K562 (cell line): ENCODE data around the gene NAB1. TPM values are rescaled to one million over a fixed set of nuclear protein-coding genes. Genes with fewer than 3 reads are reported as not detected.

Experiments
- ATAC-seq: fragments of 200-7000 bp; cut with Tn5 transposase; 3 replicates; pipeline ENCODE4 v1.9.1; 2020; ENCODE audit warnings: moderate library complexity
- BruUV-seq: library from RNA; stranded (reverse); fragments of 400-500 nt; replicated peaks from 2 replicates; lab custom pipeline; 2021; lab: Mats Ljungman, UMichigan
- CTCF ChIA-PET: fragments of 300-600 bp; formaldehyde crosslinking; extraction: SDS; loops from one replicate; lab custom pipeline; 2021; ENCODE audit warnings: low intra/inter-chr PET ratio; lab: Yijun Ruan, JAX
- POLR2A ChIA-PET: fragments of 300-600, 350-650 bp; sonication (Branson Sonifier 250); formaldehyde crosslinking; extraction: SDS; loops from one replicate; lab custom pipeline; 2021; ENCODE audit warnings: antibody characterized with exemption, inconsistent platforms; lab: Yijun Ruan, JAX
- DNase-seq, 4 experiments: peaks; one replicate each; pipeline versions ENCODE4 v3.0.0 to v3.0.0-alpha.2; 2011 to 2018; ENCODE audit warnings: low spot score in 3 of 4, mixed read lengths in 3 of 4; ENCODE audit errors: extremely low read depth in 1 of 4
- FAIRE-seq: peaks from 2 replicates; lab custom pipeline; 2011; peaks lifted over from hg19 to GRCh38; lab: Jason Lieb, UNC
- H2AFZ ChIP-seq: 2 replicates; pipeline ENCODE4 v1.6.0; 2011; ENCODE audit warnings: low read depth, low read length, control low read depth, inconsistent platforms
- H3K27ac ChIP-seq: fragments of 200-600 bp; 3 replicates; pipeline ENCODE4 v1.8.0; 2011; ENCODE audit warnings: low read depth, mild to moderate bottlenecking, control low read depth, inconsistent platforms, low read length, moderate library complexity, mixed read lengths; ENCODE audit errors: extremely low read depth
- H3K27me3 ChIP-seq, 2 experiments: fragments of 300-600 bp in 1 of 2; 2 replicates in 1 of 2; 3 replicates in 1 of 2; pipeline versions ENCODE4 v1.6.0 to v1.8.0; 2011; ENCODE audit warnings: inconsistent platforms in 2 of 2, low read length in 2 of 2, mild to moderate bottlenecking in 1 of 2, mixed read lengths in 1 of 2, moderate library complexity in 1 of 2; ENCODE audit not compliant: control insufficient read depth in 2 of 2, insufficient read depth in 2 of 2
- H3K36me3 ChIP-seq: fragments of 300-600 bp; 3 replicates; pipeline ENCODE4 v1.8.0; 2011; ENCODE audit warnings: mild to moderate bottlenecking, low read length, inconsistent platforms; ENCODE audit not compliant: control insufficient read depth, insufficient read depth
- H3K4me1 ChIP-seq, 2 experiments: fragments of 200-600 bp in 1 of 2; replicated peaks in 1 of 2; 2 replicates in 1 of 2; 3 replicates in 1 of 2; pipeline versions ENCODE4 v1.5.1 to v1.8.0; 2011; ENCODE audit warnings: inconsistent platforms in 2 of 2, low read length in 2 of 2, mild to moderate bottlenecking in 1 of 2, mixed read lengths in 1 of 2, moderate library complexity in 1 of 2; ENCODE audit not compliant: control insufficient read depth in 2 of 2, insufficient read depth in 2 of 2
- H3K4me2 ChIP-seq: 2 replicates; pipeline ENCODE4 v1.6.1; 2011; ENCODE audit warnings: low read length, control low read depth, inconsistent platforms, mixed read lengths; ENCODE audit not compliant: insufficient read depth
- H3K4me3 ChIP-seq: fragments of 200-600 bp; sonication (generic), shearing (Covaris generic); 2 replicates; pipeline ENCODE4 v1.5.1; 2016; ENCODE audit warnings: control low read depth, inconsistent platforms
- H3K79me2 ChIP-seq: fragments of 200-600 bp; 3 replicates; pipeline ENCODE4 v1.8.0; 2011; ENCODE audit warnings: low read length, inconsistent platforms; ENCODE audit not compliant: control insufficient read depth, insufficient read depth
- H3K9ac ChIP-seq, 2 experiments: 2 replicates each; pipeline versions ENCODE4 v1.6.0 to v1.6.1; 2011; ENCODE audit warnings: low read depth in 2 of 2, low read length in 2 of 2, control low read depth in 1 of 2, inconsistent platforms in 1 of 2, mild to moderate bottlenecking in 1 of 2, mixed read lengths in 1 of 2; ENCODE audit not compliant: insufficient read depth in 1 of 2
- H3K9me1 ChIP-seq: one replicate; pipeline ENCODE4 v1.6.0; 2011; ENCODE audit warnings: inconsistent platforms, mild to moderate bottlenecking, low read length, moderate library complexity; ENCODE audit not compliant: control insufficient read depth, insufficient read depth
- H3K9me3 ChIP-seq: replicated peaks from 2 replicates; pipeline ENCODE4 v1.5.1; 2011; ENCODE audit warnings: low read depth, low read length, inconsistent platforms; ENCODE audit not compliant: control insufficient read depth, insufficient read depth
- H4K20me1 ChIP-seq: replicated peaks from 2 replicates; pipeline ENCODE4 v1.6.1; 2011; ENCODE audit warnings: low read length, inconsistent platforms, mixed read lengths; ENCODE audit not compliant: control insufficient read depth, insufficient read depth
- CTBP1 ChIP-seq: fragments of 450-650 bp; IDR thresholded peaks from 2 replicates; pipeline ENCODE4 v1.6.1; 2016; ENCODE audit warnings: borderline replicate concordance
- CTCF ChIP-seq, 3 experiments: IDR thresholded peaks in 2 of 3; conservative IDR thresholded peaks in 1 of 3; 2 replicates each; pipeline ENCODE4 v1.5.1; 2011 to 2012; ENCODE audit warnings: low read length in 3 of 3, mild to moderate bottlenecking in 3 of 3, control low read depth in 2 of 3, improper control_type of control experiment in 1 of 3, inconsistent platforms in 1 of 3, low read depth in 1 of 3, mixed read lengths in 1 of 3, moderate library complexity in 1 of 3; ENCODE audit not compliant: insufficient read depth in 2 of 3
- DIDO1 ChIP-seq: fragments of 450-650 bp; IDR thresholded peaks from 2 replicates; pipeline ENCODE4 v1.6.1; 2016; ENCODE audit warnings: low read depth, missing biosample characterization, missing genetic modification characterization
- E2F1 ChIP-seq: sonication (generic); formaldehyde crosslinking; IDR thresholded peaks from 2 replicates; pipeline ENCODE4 v1.8.1; 2023; ENCODE audit warnings: mild to moderate bottlenecking, missing genetic modification reagents, moderate library complexity
- HIVEP1 ChIP-seq: fragments of 250-450 bp; sonication (Bioruptor Pico); IDR thresholded peaks from 2 replicates; pipeline ENCODE4 v1.4.0; 2020; ENCODE audit warnings: mild to moderate bottlenecking
- MTF1 ChIP-seq: fragments of 250-450 bp; sonication (Bioruptor Pico); IDR thresholded peaks from 2 replicates; pipeline ENCODE4 v1.9.0; 2021; ENCODE audit warnings: moderate library complexity, mild to moderate bottlenecking, inconsistent platforms, borderline replicate concordance
- POLR2G ChIP-seq: fragments of 200-400 bp; formaldehyde crosslinking; IDR thresholded peaks from 2 replicates; pipeline ENCODE4 v1.6.1; 2017; ENCODE audit warnings: low read depth, mild to moderate bottlenecking, antibody characterized with exemption, low read length, moderate library complexity
- PPARD ChIP-seq: fragments of 250-450 bp; sonication (Bioruptor Pico); IDR thresholded peaks from 2 replicates; pipeline ENCODE4 v1.8.0; 2022; ENCODE audit warnings: inconsistent platforms, mild to moderate bottlenecking, moderate library complexity
- RFX7 ChIP-seq: fragments of 250-450 bp; sonication (Bioruptor Pico); IDR thresholded peaks from 2 replicates; pipeline ENCODE4 v1.5.1; 2021; ENCODE audit warnings: mild to moderate bottlenecking
- SNAPC5 ChIP-seq: fragments of 250-450 bp; sonication (Bioruptor Pico); IDR thresholded peaks from 2 replicates; pipeline ENCODE4 v1.8.0; 2021; ENCODE audit warnings: moderate library complexity, mild to moderate bottlenecking, inconsistent platforms
- SP2 ChIP-seq: IDR thresholded peaks from 2 replicates; pipeline ENCODE4 v1.6.1; 2011; ENCODE audit warnings: mild to moderate bottlenecking, low read depth, low read length, moderate library complexity; ENCODE audit not compliant: poor library complexity, severe bottlenecking; ENCODE audit errors: extremely low read depth
- TRIM25 ChIP-seq: fragments of 450-650 bp; IDR thresholded peaks from 2 replicates; pipeline ENCODE4 v1.7.0; 2016; ENCODE audit warnings: borderline replicate concordance
- ZNF639 ChIP-seq, 2 experiments: fragments of 200-800 bp in 1 of 2; sonication (Bioruptor generic) in 1 of 2; sonication (generic) in 1 of 2; formaldehyde crosslinking in 1 of 2; IDR thresholded peaks in 1 of 2; conservative IDR thresholded peaks in 1 of 2; 2 replicates each; pipeline versions ENCODE4 v1.5.0 to v1.6.1; 2016 to 2020; ENCODE audit warnings: missing compliant biosample characterization in 1 of 2, missing genetic modification characterization in 1 of 2, missing genetic modification reagents in 1 of 2
- ZNF655 ChIP-seq: fragments of 250-450 bp; sonication (Bioruptor Pico); IDR thresholded peaks from 2 replicates; pipeline ENCODE4 v1.5.0; 2021
- WGBS: fragments of 100-300 bp; shearing (Covaris generic); methylation state at CpG from one replicate; pipeline ENCODE4 v1.1.6; 2016; ENCODE audit warnings: low coverage, mixed read lengths; ENCODE audit not compliant: insufficient coverage; ENCODE audit errors: missing lambda C conversion rate; 5-methylcytosine and 5-hydroxymethylcytosine counted together
- in situ Hi-C: fragments of 300-500 bp; cut with MboI; formaldehyde crosslinking; loops from 4 replicates; pipeline ENCODE4 v1.15.0; 2018; ENCODE audit warnings: inconsistent platforms, mixed read lengths
- intact Hi-C: fragments of 100-400 bp; cut with micrococcal nuclease; formaldehyde crosslinking; loops from 2 replicates; pipeline ENCODE4 v1.14.2; 2022
- polyA plus RNA-seq, 8 experiments: library from polyadenylated mRNA; depleted of rRNA in 4 of 8; stranded (reverse) in 5 of 8; unstranded in 3 of 8; fragments of >200 nt; fragmentation: Nextera tagmentation in 2 of 8; fragmentation: Illumina TruSeq in 1 of 8; extraction: Ambion mirVana in 2 of 8; extraction: Trizol in 1 of 8; gene quantifications; 2 replicates each; pipeline versions ENCODE4 v1.2.1 to v1.2.3, GENCODE V29; 2011 to 2014; ENCODE audit warnings: inconsistent platforms in 1 of 8, missing spikeins in 1 of 8
- total RNA-seq, 7 experiments: library from RNA; depleted of rRNA in 6 of 7; stranded (reverse); fragments of >200 nt in 6 of 7; fragmentation: Illumina TruSeq in 2 of 7; extraction: Trizol in 2 of 7; gene quantifications; 2 replicates each; pipeline versions ENCODE4 v1.2.1 to v1.2.3, GENCODE V29; 2011 to 2021; ENCODE audit warnings: low replicate concordance in 1 of 7

Gene NAB1
- total and polyA plus RNA-seq, 9 of the 15 experiments (the other 6 are each of a cell fraction or from before 2014, with no cell fraction given), result 3.1 to 23.0 (median 16.3) TPM

GRCh38 chr2:190736355-190736754, 87.5 kb downstream of the NAB1 start:
- Histone ChIP-seq H3K9me3 (no peaks in the 10 kb centered on the region), H3K36me3 (no peaks in the 10 kb centered on the region), H3K4me1 (no peaks in the 10 kb centered on the region), H3K4me2 (no peak overlapping the region), H3K27ac (no peak overlapping the region), H3K27me3 (no peaks in the 10 kb centered on the region), H2AFZ (no peak overlapping the region), H3K9ac (no peak overlapping the region), H3K4me3 (no peak overlapping the region), H3K79me2 (no peaks in the 10 kb centered on the region), H4K20me1 (no peaks in the 10 kb centered on the region), H3K9me1 (no peaks in the 10 kb centered on the region)
- in situ Hi-C loops, result no loop called here
- no peak for FAIRE-seq
- DNase-seq, result no peak
- no peak for ATAC-seq
- POLR2A ChIA-PET, result no interaction called here
- intact Hi-C loops, result no loop called here
- no peak for TF ChIP-seq CTCF (IDR thresholded peaks at IDR 0.05 in 2 of 3, conservative IDR thresholded peaks at IDR 0.05 in 1 of 3; ENCODE audit: insufficient read depth in 2 of 3, low read depth in 1 of 3, low read length in 3 of 3)
- no peak for TF ChIP-seq RFX7 (CRISPR knock-in tag)
- no peak for TF ChIP-seq DIDO1 (tag)
- TF ChIP-seq ZNF639 (CRISPR knock-in tag; conservative IDR thresholded peaks at IDR 0.05 in 1 of 2, IDR thresholded peaks at IDR 0.05 in 1 of 2), result no peak
- no peak for TF ChIP-seq SNAPC5
- no peak for TF ChIP-seq POLR2G
- TF ChIP-seq SP2, result no peak
- no peak for TF ChIP-seq HIVEP1 (CRISPR knock-in tag)
- no peak for TF ChIP-seq TRIM25
- no peak for TF ChIP-seq E2F1
- no peak for TF ChIP-seq CTBP1
- TF ChIP-seq ZNF655 (CRISPR knock-in tag), result no peak
- TF ChIP-seq MTF1 (CRISPR knock-in tag), result no peak
- TF ChIP-seq PPARD (CRISPR knock-in tag), result no peak
- CTCF ChIA-PET, result no interaction called here
- WGBS, result 24% methylated on average over 3 of the region's 8 CpGs
- no TSS peak for BruUV-seq
